Measurements from ENCODE around the gene ZBED5. TPM values are rescaled to one million over a fixed set of nuclear protein-coding genes. Genes with fewer than 3 reads are reported as not detected.

Gene ZBED5
- total RNA-seq, 4 donors from 2014 or later = 26.6 to 63.2 (median 32.2) TPM

- DNase-seq (ENCODE audit: low spot score in 2 of 2) = no peak
- no peak for TF ChIP-seq CTCF (IDR thresholded peaks at IDR 0.05)
- TF ChIP-seq EP300 (IDR thresholded peaks at IDR 0.05) = no peak
- TF ChIP-seq POLR2AphosphoS5 (IDR thresholded peaks at IDR 0.05) = no peak
- TF ChIP-seq POLR2A (IDR thresholded peaks at IDR 0.05) = no peak
- H3K27me3 ChIP-seq = no peaks in the 10 kb centered on the region
- WGBS = 97% methylated on average over 1 of the region's 1 CpG
- no peaks in the 10 kb centered on the region for H3K36me3 ChIP-seq
- H3K27ac ChIP-seq = no peak overlapping the region
- H3K4me3 ChIP-seq = no peak overlapping the region
- no peaks in the 10 kb centered on the region for H3K4me1 ChIP-seq
- H3K9me3 ChIP-seq = no peaks in the 10 kb centered on the region
Observed at GRCh38 chr11:10818594-10818993, 39.3 kb downstream of the ZBED5 start.

GRCh38 chr11:10813945-10814344, 43.9 kb downstream of the ZBED5 start:
- H3K36me3 ChIP-seq = no peaks in the 10 kb centered on the region

DNA sequence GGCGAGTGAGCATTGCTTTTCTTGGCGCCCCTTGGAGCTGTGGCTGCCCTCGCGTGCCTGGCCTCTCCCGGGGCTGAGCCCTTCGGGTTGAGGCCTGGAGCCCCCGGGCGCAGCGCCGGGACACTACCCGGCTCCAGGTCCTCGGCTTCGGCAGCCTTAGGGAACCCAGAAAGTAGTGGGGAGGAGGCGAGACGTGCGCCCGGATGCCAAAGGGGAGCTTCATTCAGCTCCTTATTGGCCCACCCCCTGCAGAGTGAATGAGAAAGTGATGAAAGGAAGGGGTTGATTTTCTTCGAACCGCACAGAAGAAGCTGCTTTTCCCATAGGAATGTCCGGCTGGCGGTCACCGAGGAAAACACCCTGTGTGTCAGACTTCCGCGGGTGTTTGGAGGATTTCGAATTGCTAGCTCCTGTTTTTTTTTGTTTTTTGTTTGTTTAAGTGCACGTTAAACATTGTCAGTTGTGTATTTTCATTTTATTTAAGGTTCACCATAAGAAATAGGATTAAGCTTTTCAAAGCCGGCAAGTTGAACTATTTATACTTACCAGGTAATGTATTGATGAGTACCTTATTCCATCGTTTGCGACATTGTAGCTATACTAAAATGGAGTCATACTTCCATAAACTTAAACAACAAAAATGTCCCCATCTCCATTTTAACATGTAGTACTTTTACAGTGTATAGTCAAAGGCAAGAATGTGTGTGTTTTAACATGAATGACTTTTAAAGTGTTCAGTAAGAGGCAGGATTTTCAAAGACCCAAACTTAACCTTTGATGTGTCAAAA, 48.3 kb downstream of the ZBED5 start:
- WGBS = 2% methylated on average over 29 of the region's 29 CpGs
- TF ChIP-seq EP300 (IDR thresholded peaks at IDR 0.05) (no peak), POLR2A (IDR thresholded peaks at IDR 0.05) (no peak), POLR2AphosphoS5 (IDR thresholded peaks at IDR 0.05) (no peak), CTCF (IDR thresholded peaks at IDR 0.05) (no peak)
- peaks cover 18% of the 10 kb centered on the region for H3K36me3 ChIP-seq
- peaks cover 39% of the 10 kb centered on the region for H3K4me1 ChIP-seq
- peak overlapping the region; percentile 100 for H3K27ac ChIP-seq
- no peaks in the 10 kb centered on the region for H3K9me3 ChIP-seq
- no peaks in the 10 kb centered on the region for H3K27me3 ChIP-seq
- peak overlapping the region; percentile 100 for H3K4me3 ChIP-seq
- no peak for DNase-seq (ENCODE audit: low spot score in 2 of 2)

More at GRCh38 chr11:10813945-10814344, 43.9 kb downstream of the ZBED5 start:
- Histone ChIP-seq H3K4me1 (peaks cover 12% of the 10 kb centered on the region), H3K4me3 (no peak overlapping the region), H3K27ac (no peak overlapping the region), H3K9me3 (no peaks in the 10 kb centered on the region), H3K27me3 (no peaks in the 10 kb centered on the region)
- DNase-seq (ENCODE audit: low spot score in 2 of 2) = no peak
- TF ChIP-seq EP300 (IDR thresholded peaks at IDR 0.05) = no peak
- no peak for TF ChIP-seq POLR2AphosphoS5 (IDR thresholded peaks at IDR 0.05)
- TF ChIP-seq POLR2A (IDR thresholded peaks at IDR 0.05) = no peak
- TF ChIP-seq CTCF (IDR thresholded peaks at IDR 0.05) = no peak

GRCh38 chr11:10808553-10809372, 49.1 kb downstream of the ZBED5 start, which contains the start of gene EIF4G2:
EIF4G2 (minus strand) TSS chr11:10808926.
- peak within 1 kb of the TSS; percentile 100 for H3K4me3 ChIP-seq
- H3K27ac ChIP-seq = peak within 1 kb of the TSS; percentile 100
- no peaks in the 10 kb centered on the region for H3K9me3 ChIP-seq
- TF ChIP-seq CTCF (IDR thresholded peaks at IDR 0.05) (no peak), POLR2A (IDR thresholded peaks at IDR 0.05) (peak; percentile 98 to 100), POLR2AphosphoS5 (IDR thresholded peaks at IDR 0.05) (peak; percentile 99), EP300 (IDR thresholded peaks at IDR 0.05) (no peak)
- no peaks in the 10 kb centered on the region for H3K27me3 ChIP-seq
- H3K4me1 ChIP-seq = peaks cover 47% of the 10 kb centered on the region
- peak; percentile 99 for DNase-seq (ENCODE audit: low spot score in 2 of 2)
- H3K36me3 ChIP-seq = peaks cover 26% of the 10 kb centered on the region
- under 1% methylated on average over 48 of the region's 65 CpGs for WGBS

- H3K36me3 ChIP-seq = peaks cover 31% of the 10 kb centered on the region
- WGBS = 0% methylated on average over 15 of the region's 36 CpGs
- no peaks in the 10 kb centered on the region for H3K9me3 ChIP-seq
- TF ChIP-seq POLR2AphosphoS5 (IDR thresholded peaks at IDR 0.05) (peak in 2 of 3 donors; percentile 41 to 64), EP300 (IDR thresholded peaks at IDR 0.05) (no peak)
- peaks cover 52% of the 10 kb centered on the region for H3K4me1 ChIP-seq
- peak overlapping the region; percentile 100 for H3K27ac ChIP-seq
- peak overlapping the region; percentile 100 for H3K4me3 ChIP-seq
- H3K27me3 ChIP-seq = no peaks in the 10 kb centered on the region
- no peak for DNase-seq (ENCODE audit: low spot score in 2 of 2)
Observed at GRCh38 chr11:10808235-10808552, 49.7 kb downstream of the ZBED5 start.

Data from suprapubic skin (tissue), 4 donors.